Upper lobe of left lung (tissue), 4 donors: ENCODE data around the gene ZNF844.

ENCODE experiments used
- POLR2A ChIP-seq, 4 donors: fragments of 450-650 bp; IDR thresholded peaks; one replicate each; pipeline ENCODE4 v1.5.1; 2016 to 2017; ENCODE audit warnings: antibody characterized with exemption in 4 of 4, mild to moderate bottlenecking in 2 of 4
- POLR2AphosphoS5 ChIP-seq, 2 donors: sonication (generic); formaldehyde crosslinking; IDR thresholded peaks; one replicate each; pipeline ENCODE4 v1.5.1; 2017; ENCODE audit warnings: antibody characterized with exemption in 2 of 2
- TF ChIP-seq, protein P1 (sequence below), 6 experiments: fragments of 450-650 bp in 4 of 6; fragments of 200-600 bp in 2 of 6; sonication (generic) in 2 of 6; IDR thresholded peaks; one replicate each; pipeline ENCODE4 v1.5.1; 2016 to 2019; ENCODE audit warnings: antibody characterized with exemption in 6 of 6

DNA sequence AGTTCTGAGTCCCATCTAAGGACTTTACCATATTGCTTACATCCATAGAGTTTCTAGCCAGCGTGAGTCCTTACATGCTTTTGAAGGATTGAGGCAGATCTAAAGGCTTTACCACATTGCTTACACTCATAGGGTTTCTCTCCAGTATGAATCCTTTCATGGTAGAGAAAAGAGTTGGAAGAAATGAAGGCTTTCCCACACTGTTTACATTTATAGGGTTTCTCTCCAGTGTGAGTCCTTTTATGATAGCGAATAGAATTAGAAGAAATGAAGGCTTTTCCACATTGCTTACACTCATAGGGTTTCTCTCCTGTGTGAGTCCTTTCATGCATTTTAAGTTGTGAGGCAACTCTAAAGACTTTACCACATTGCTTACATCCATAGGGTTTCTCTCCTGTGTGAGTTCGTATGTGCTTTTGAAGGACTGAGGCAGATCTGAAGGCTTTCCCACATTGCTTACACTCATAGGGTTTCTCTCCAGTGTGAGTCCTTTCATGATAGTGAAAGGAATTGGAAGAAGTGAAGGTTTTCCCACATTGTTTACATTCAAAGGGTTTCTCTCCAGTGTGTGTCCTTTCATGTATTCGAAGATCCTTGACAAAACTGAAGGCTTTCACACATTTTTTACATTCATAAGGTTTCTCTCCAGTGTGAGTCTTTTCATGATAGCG lies 20.6 kb upstream of the ZNF844 start:
- TF ChIP-seq, protein P1, sequence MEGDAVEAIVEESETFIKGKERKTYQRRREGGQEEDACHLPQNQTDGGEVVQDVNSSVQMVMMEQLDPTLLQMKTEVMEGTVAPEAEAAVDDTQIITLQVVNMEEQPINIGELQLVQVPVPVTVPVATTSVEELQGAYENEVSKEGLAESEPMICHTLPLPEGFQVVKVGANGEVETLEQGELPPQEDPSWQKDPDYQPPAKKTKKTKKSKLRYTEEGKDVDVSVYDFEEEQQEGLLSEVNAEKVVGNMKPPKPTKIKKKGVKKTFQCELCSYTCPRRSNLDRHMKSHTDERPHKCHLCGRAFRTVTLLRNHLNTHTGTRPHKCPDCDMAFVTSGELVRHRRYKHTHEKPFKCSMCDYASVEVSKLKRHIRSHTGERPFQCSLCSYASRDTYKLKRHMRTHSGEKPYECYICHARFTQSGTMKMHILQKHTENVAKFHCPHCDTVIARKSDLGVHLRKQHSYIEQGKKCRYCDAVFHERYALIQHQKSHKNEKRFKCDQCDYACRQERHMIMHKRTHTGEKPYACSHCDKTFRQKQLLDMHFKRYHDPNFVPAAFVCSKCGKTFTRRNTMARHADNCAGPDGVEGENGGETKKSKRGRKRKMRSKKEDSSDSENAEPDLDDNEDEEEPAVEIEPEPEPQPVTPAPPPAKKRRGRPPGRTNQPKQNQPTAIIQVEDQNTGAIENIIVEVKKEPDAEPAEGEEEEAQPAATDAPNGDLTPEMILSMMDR (IDR thresholded peaks at IDR 0.05): no peak
- TF ChIP-seq POLR2AphosphoS5 (IDR thresholded peaks at IDR 0.05) (no peak), POLR2A (IDR thresholded peaks at IDR 0.05) (no peak)
